A549 (cell line): ENCODE results near the gene BANK1. TPM values are rescaled to one million over a fixed set of nuclear protein-coding genes. Genes with fewer than 3 reads are reported as not detected.

Source experiments
- ATAC-seq, 2 experiments: fragments of 200-7000 bp in 1 of 2; fragments of >200 bp in 1 of 2; cut with Nextera tagmentation in 1 of 2; cut with Tn5 transposase in 1 of 2; 3 replicates each; pipeline versions ENCODE4 v1.8.0 to v1.9.1; 2018 to 2020; ENCODE audit warnings: mild to moderate bottlenecking in 1 of 2, moderate library complexity in 1 of 2
- CTCF ChIA-PET: fragments of 300-600 bp; sonication (Branson Sonifier 250); formaldehyde crosslinking; extraction: SDS; loops from one replicate; lab custom pipeline; 2021; ENCODE audit warnings: antibody characterized with exemption, inconsistent platforms; lab: Yijun Ruan, JAX
- POLR2A ChIA-PET: fragments of 350-600 bp; formaldehyde crosslinking; extraction: SDS; loops from one replicate; lab custom pipeline; 2021; ENCODE audit warnings: antibody characterized with exemption, inconsistent platforms; lab: Yijun Ruan, JAX
- DNase-seq, 2 experiments: peaks; one replicate each; pipeline versions ENCODE4 v3.0.0 to v3.0.0-alpha.2; 2011 to 2016; ENCODE audit warnings: low read depth in 1 of 2, low spot score in 1 of 2
- FAIRE-seq: peaks from 2 replicates; lab custom pipeline; 2011; peaks lifted over from hg19 to GRCh38; lab: Jason Lieb, UNC
- H3K27ac ChIP-seq, 2 experiments: fragments of >200 bp; sonication (Bioruptor Twin); formaldehyde crosslinking; 3 replicates each; pipeline ENCODE4 v1.5.1; 2016 to 2017
- H3K4me1 ChIP-seq: fragments of >200 bp; sonication (Bioruptor Twin); formaldehyde crosslinking; 3 replicates; pipeline ENCODE4 v1.6.1; 2016
- H3K4me2 ChIP-seq: fragments of >200 bp; sonication (Bioruptor Twin); formaldehyde crosslinking; 3 replicates; pipeline ENCODE4 v1.6.1; 2016
- H3K4me3 ChIP-seq: fragments of >200 bp; sonication (Bioruptor Twin); formaldehyde crosslinking; 3 replicates; pipeline ENCODE4 v1.5.1; 2016
- H3K9me3 ChIP-seq: fragments of >200 bp; sonication (Bioruptor Twin); formaldehyde crosslinking; 3 replicates; pipeline ENCODE4 v1.6.1; 2016
- BHLHE40 ChIP-seq: IDR thresholded peaks from 2 replicates; pipeline ENCODE4 v1.6.1; 2012; ENCODE audit warnings: low read depth, low read length, inconsistent platforms
- CBX2 ChIP-seq: fragments of 200-600 bp; sonication (generic); IDR thresholded peaks from 2 replicates; pipeline ENCODE4 v1.6.1; 2016; ENCODE audit warnings: low read depth, mild to moderate bottlenecking, borderline replicate concordance
- CBX8 ChIP-seq: fragments of 200-600 bp; sonication (generic); IDR thresholded peaks from 2 replicates; pipeline ENCODE4 v1.6.1; 2016
- CHD2 ChIP-seq: fragments of 150-350 bp; IDR thresholded peaks from 2 replicates; pipeline ENCODE4 v1.6.1; 2014; ENCODE audit warnings: low read length; ENCODE audit not compliant: partially characterized antibody
- EHF ChIP-seq: fragments of 250-450 bp; sonication (Bioruptor Pico); IDR thresholded peaks from 2 replicates; pipeline ENCODE4 v1.5.0; 2020; ENCODE audit warnings: mild to moderate bottlenecking
- EHMT2 ChIP-seq: fragments of 200-600 bp; sonication (generic); IDR thresholded peaks from 2 replicates; pipeline ENCODE4 v1.6.1; 2016; ENCODE audit warnings: antibody characterized with exemption, low read depth, mild to moderate bottlenecking, moderate library complexity
- ESRRA ChIP-seq: fragments of 150-350 bp; IDR thresholded peaks from 2 replicates; pipeline ENCODE4 v1.6.1; 2014; ENCODE audit warnings: mild to moderate bottlenecking, low read length, borderline replicate concordance
- FOSB ChIP-seq: fragments of 250-450 bp; sonication (Bioruptor Pico); IDR thresholded peaks from 2 replicates; pipeline ENCODE4 v1.5.0; 2020; ENCODE audit warnings: mild to moderate bottlenecking, moderate library complexity
- FOXS1 ChIP-seq: fragments of 250-450 bp; sonication (Bioruptor Pico); IDR thresholded peaks from 2 replicates; pipeline ENCODE4 v1.5.0; 2020; ENCODE audit warnings: mild to moderate bottlenecking, moderate library complexity
- HDAC2 ChIP-seq: fragments of 200-600 bp; sonication (generic); IDR thresholded peaks from 2 replicates; pipeline ENCODE4 v1.6.1; 2016
- HEYL ChIP-seq: fragments of 250-450 bp; sonication (Bioruptor Pico); IDR thresholded peaks from 2 replicates; pipeline ENCODE4 v1.8.0; 2021; ENCODE audit warnings: mild to moderate bottlenecking, moderate library complexity
- KDM5A ChIP-seq: fragments of 200-600 bp; sonication (generic); IDR thresholded peaks from 2 replicates; pipeline ENCODE4 v1.6.1; 2016; ENCODE audit warnings: antibody characterized with exemption, mild to moderate bottlenecking
- MAFK ChIP-seq: fragments of 450-650 bp; IDR thresholded peaks from 2 replicates; pipeline ENCODE4 v1.6.1; 2014; ENCODE audit not compliant: partially characterized antibody
- NFE2L2 ChIP-seq: fragments of 150-350 bp; conservative IDR thresholded peaks from 2 replicates; pipeline ENCODE4 v1.6.1; 2014; ENCODE audit warnings: low read length
- PHF8 ChIP-seq: fragments of 200-600 bp; sonication (generic); IDR thresholded peaks from 2 replicates; pipeline ENCODE4 v1.6.1; 2016; ENCODE audit warnings: low read depth, mild to moderate bottlenecking, antibody characterized with exemption, moderate library complexity, borderline replicate concordance
- RCOR1 ChIP-seq: fragments of 150-350 bp; IDR thresholded peaks from 2 replicates; pipeline ENCODE4 v1.6.1; 2014; ENCODE audit warnings: antibody characterized with exemption, low read length, low read depth
- TFCP2L1 ChIP-seq: fragments of 250-450 bp; sonication (Bioruptor Pico); IDR thresholded peaks from 2 replicates; pipeline ENCODE4 v1.5.0; 2021; ENCODE audit warnings: mild to moderate bottlenecking
- TP53 ChIP-seq: fragments of 250-450 bp; sonication (Bioruptor Pico); IDR thresholded peaks from 2 replicates; pipeline ENCODE4 v1.5.0; 2021; ENCODE audit warnings: mild to moderate bottlenecking, moderate library complexity
- ZNF302 ChIP-seq: fragments of 250-450 bp; sonication (Bioruptor Pico); IDR thresholded peaks from 2 replicates; pipeline ENCODE4 v1.9.0; 2021; ENCODE audit warnings: inconsistent platforms, mild to moderate bottlenecking, moderate library complexity
- WGBS: methylation state at CpG from one replicate; pipeline ENCODE4 v1.1.6; 2017; ENCODE audit errors: missing lambda C conversion rate; 5-methylcytosine and 5-hydroxymethylcytosine counted together
- polyA plus RNA-seq, 4 experiments: library from polyadenylated mRNA; depleted of rRNA in 3 of 4; stranded (reverse); fragments of >200 nt; fragmentation: RNase III in 1 of 4; extraction: RNeasy Plus Mini Kit Qiagen cat#74134 plus additional on column Dnase treatment in 1 of 4; gene quantifications; 2 replicates in 3 of 4; 3 replicates in 1 of 4; pipeline ENCODE4 v1.2.3, GENCODE V29; 2011 to 2017
- TF ChIP-seq, protein P1 (sequence below): fragments of >200 bp; sonication (Bioruptor Twin); formaldehyde crosslinking; IDR thresholded peaks from 2 replicates; pipeline ENCODE4 v1.6.1; 2016
- TF ChIP-seq, protein P2 (sequence below): fragments of 150-350 bp; IDR thresholded peaks from 2 replicates; pipeline ENCODE4 v1.6.1; 2014; ENCODE audit warnings: low read depth, mild to moderate bottlenecking, low read length
- TF ChIP-seq, protein P3 (sequence below): IDR thresholded peaks from 2 replicates; pipeline ENCODE4 v1.6.1; 2012
- TF ChIP-seq, protein P4 (sequence below): IDR thresholded peaks from 2 replicates; pipeline ENCODE4 v1.6.1; 2012; ENCODE audit warnings: low read depth, borderline replicate concordance
- TF ChIP-seq, protein P5 (sequence below): fragments of 250-450 bp; sonication (Bioruptor Pico); IDR thresholded peaks from 2 replicates; pipeline ENCODE4 v1.5.0; 2020; ENCODE audit warnings: low read depth, mild to moderate bottlenecking, moderate library complexity
- TF ChIP-seq, protein P6 (sequence below): fragments of >200 bp; sonication (Bioruptor Twin); formaldehyde crosslinking; IDR thresholded peaks from 3 replicates; pipeline ENCODE4 v1.5.1; 2016
- TF ChIP-seq, protein P7 (sequence below): fragments of 200-600 bp; sonication (generic); IDR thresholded peaks from 2 replicates; pipeline ENCODE4 v1.6.1; 2016; ENCODE audit warnings: antibody characterized with exemption, mild to moderate bottlenecking, moderate library complexity
- TF ChIP-seq, protein P8 (sequence below): fragments of >200 bp; sonication (Bioruptor Twin); formaldehyde crosslinking; IDR thresholded peaks from 3 replicates; pipeline ENCODE4 v1.6.1; 2016

BANK1 gene
- polyA plus RNA-seq, 2 of the 4 experiments (the other 2 are of a cell fraction) = 2.8 to 6.1 TPM

DNA sequence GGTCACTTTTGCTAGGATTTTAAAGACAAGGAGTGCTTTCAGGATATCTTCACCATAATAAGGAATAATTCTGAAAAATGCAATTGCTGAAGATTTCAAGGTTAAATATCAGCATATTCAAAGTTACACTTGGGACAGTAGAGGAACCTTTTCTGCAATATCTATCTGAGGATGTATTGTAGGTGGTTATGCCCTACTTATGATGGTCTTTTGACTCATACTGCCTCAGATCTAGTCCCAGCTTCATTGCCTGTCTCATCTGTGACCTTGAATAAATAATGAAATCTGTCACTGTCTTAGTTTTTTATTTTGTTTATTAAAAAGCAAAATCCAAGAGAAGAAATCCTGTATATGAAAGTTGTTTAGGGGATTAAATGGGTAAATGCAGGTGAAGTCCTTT lies 2.9 kb downstream of the BANK1 start:
- TF ChIP-seq CBX2 = no peak
- no peak for TF ChIP-seq PHF8
- TF ChIP-seq KDM5A = no peak
- TF ChIP-seq CBX8 = no peak
- no peak for TF ChIP-seq MAFK
- TF ChIP-seq, protein P1, sequence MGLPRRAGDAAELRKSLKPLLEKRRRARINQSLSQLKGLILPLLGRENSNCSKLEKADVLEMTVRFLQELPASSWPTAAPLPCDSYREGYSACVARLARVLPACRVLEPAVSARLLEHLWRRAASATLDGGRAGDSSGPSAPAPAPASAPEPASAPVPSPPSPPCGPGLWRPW = no peak
- TF ChIP-seq, protein P2, sequence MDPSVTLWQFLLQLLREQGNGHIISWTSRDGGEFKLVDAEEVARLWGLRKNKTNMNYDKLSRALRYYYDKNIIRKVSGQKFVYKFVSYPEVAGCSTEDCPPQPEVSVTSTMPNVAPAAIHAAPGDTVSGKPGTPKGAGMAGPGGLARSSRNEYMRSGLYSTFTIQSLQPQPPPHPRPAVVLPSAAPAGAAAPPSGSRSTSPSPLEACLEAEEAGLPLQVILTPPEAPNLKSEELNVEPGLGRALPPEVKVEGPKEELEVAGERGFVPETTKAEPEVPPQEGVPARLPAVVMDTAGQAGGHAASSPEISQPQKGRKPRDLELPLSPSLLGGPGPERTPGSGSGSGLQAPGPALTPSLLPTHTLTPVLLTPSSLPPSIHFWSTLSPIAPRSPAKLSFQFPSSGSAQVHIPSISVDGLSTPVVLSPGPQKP = no peak
- TF ChIP-seq, protein P3, sequence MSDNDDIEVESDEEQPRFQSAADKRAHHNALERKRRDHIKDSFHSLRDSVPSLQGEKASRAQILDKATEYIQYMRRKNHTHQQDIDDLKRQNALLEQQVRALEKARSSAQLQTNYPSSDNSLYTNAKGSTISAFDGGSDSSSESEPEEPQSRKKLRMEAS = no peak
- TF ChIP-seq, protein P4, sequence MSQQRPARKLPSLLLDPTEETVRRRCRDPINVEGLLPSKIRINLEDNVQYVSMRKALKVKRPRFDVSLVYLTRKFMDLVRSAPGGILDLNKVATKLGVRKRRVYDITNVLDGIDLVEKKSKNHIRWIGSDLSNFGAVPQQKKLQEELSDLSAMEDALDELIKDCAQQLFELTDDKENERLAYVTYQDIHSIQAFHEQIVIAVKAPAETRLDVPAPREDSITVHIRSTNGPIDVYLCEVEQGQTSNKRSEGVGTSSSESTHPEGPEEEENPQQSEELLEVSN = no peak
- no peak for TF ChIP-seq ESRRA
- TF ChIP-seq TP53 (CRISPR knock-in tag) = no peak
- TF ChIP-seq RCOR1 = no peak
- TF ChIP-seq, protein P5, sequence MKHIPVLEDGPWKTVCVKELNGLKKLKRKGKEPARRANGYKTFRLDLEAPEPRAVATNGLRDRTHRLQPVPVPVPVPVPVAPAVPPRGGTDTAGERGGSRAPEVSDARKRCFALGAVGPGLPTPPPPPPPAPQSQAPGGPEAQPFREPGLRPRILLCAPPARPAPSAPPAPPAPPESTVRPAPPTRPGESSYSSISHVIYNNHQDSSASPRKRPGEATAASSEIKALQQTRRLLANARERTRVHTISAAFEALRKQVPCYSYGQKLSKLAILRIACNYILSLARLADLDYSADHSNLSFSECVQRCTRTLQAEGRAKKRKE (CRISPR knock-in tag) = no peak
- no peak for TF ChIP-seq FOSB (CRISPR knock-in tag)
- TF ChIP-seq BHLHE40 = no peak
- TF ChIP-seq NFE2L2 = no peak
- TF ChIP-seq, protein P6, sequence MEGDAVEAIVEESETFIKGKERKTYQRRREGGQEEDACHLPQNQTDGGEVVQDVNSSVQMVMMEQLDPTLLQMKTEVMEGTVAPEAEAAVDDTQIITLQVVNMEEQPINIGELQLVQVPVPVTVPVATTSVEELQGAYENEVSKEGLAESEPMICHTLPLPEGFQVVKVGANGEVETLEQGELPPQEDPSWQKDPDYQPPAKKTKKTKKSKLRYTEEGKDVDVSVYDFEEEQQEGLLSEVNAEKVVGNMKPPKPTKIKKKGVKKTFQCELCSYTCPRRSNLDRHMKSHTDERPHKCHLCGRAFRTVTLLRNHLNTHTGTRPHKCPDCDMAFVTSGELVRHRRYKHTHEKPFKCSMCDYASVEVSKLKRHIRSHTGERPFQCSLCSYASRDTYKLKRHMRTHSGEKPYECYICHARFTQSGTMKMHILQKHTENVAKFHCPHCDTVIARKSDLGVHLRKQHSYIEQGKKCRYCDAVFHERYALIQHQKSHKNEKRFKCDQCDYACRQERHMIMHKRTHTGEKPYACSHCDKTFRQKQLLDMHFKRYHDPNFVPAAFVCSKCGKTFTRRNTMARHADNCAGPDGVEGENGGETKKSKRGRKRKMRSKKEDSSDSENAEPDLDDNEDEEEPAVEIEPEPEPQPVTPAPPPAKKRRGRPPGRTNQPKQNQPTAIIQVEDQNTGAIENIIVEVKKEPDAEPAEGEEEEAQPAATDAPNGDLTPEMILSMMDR = no peak
- no peak for TF ChIP-seq TFCP2L1 (CRISPR knock-in tag)
- TF ChIP-seq EHF (CRISPR knock-in tag) = no peak
- DNase-seq (no peak), FAIRE-seq (no peak), ATAC-seq (no peak)
- ChIA-PET CTCF (interaction anchor here (0.9 kb wide), 1 partner anchor 444 kb away, joined by 4 read pairs; no protein-coding TSS in a partner anchor), POLR2A (no interaction called here)
- Histone ChIP-seq H3K4me2 (no peak overlapping the region), H3K4me1 (peaks cover 23% of the 10 kb centered on the region), H3K27ac (no peak overlapping the region), H3K4me3 (no peak overlapping the region), H3K9me3 (0 out of 3 replicates have a peak, but pooled peaks cover 5% of the 10 kb centered on the region)

DNA sequence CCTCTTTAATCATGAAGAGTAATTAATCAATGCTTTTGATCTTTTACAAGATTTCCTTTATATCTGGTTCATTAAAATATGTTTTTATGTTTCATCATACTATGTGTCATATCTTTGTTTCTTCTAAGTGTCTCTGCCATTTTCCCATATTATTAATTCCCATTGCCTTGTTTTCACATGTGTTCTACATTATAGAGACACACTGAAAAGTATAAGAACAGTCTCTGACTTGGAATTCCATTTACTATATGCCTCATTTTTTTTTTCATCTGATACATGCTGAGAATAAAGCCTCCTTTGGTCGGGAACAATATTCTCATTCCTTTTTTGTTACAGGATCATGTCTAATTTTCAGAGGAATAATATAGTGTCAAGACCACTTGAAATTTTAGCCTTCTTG lies 4.3 kb downstream of the BANK1 start:
- 81% methylated on average over 1 of the region's 1 CpG for WGBS
- DNase-seq (no peak), ATAC-seq (no peak), FAIRE-seq (no peak)
- POLR2A ChIA-PET = no interaction called here
- Histone ChIP-seq H3K4me2 (no peak overlapping the region), H3K4me1 (peaks cover 20% of the 10 kb centered on the region), H3K4me3 (no peak overlapping the region), H3K9me3 (0 out of 3 replicates have a peak, but pooled peaks cover 5% of the 10 kb centered on the region), H3K27ac (no peak overlapping the region)
- CTCF ChIA-PET = no interaction called here
- TF ChIP-seq, protein P5 (CRISPR knock-in tag) = no peak
- TF ChIP-seq EHF (CRISPR knock-in tag) (no peak), EHMT2 (no peak), HEYL (CRISPR knock-in tag) (no peak), FOXS1 (CRISPR knock-in tag) (no peak), TP53 (CRISPR knock-in tag) (no peak), ESRRA (no peak), ZNF302 (CRISPR knock-in tag) (no peak), HDAC2 (no peak), CHD2 (no peak)
- TF ChIP-seq, protein P7, sequence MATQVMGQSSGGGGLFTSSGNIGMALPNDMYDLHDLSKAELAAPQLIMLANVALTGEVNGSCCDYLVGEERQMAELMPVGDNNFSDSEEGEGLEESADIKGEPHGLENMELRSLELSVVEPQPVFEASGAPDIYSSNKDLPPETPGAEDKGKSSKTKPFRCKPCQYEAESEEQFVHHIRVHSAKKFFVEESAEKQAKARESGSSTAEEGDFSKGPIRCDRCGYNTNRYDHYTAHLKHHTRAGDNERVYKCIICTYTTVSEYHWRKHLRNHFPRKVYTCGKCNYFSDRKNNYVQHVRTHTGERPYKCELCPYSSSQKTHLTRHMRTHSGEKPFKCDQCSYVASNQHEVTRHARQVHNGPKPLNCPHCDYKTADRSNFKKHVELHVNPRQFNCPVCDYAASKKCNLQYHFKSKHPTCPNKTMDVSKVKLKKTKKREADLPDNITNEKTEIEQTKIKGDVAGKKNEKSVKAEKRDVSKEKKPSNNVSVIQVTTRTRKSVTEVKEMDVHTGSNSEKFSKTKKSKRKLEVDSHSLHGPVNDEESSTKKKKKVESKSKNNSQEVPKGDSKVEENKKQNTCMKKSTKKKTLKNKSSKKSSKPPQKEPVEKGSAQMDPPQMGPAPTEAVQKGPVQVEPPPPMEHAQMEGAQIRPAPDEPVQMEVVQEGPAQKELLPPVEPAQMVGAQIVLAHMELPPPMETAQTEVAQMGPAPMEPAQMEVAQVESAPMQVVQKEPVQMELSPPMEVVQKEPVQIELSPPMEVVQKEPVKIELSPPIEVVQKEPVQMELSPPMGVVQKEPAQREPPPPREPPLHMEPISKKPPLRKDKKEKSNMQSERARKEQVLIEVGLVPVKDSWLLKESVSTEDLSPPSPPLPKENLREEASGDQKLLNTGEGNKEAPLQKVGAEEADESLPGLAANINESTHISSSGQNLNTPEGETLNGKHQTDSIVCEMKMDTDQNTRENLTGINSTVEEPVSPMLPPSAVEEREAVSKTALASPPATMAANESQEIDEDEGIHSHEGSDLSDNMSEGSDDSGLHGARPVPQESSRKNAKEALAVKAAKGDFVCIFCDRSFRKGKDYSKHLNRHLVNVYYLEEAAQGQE = no peak
- TF ChIP-seq, protein P8, sequence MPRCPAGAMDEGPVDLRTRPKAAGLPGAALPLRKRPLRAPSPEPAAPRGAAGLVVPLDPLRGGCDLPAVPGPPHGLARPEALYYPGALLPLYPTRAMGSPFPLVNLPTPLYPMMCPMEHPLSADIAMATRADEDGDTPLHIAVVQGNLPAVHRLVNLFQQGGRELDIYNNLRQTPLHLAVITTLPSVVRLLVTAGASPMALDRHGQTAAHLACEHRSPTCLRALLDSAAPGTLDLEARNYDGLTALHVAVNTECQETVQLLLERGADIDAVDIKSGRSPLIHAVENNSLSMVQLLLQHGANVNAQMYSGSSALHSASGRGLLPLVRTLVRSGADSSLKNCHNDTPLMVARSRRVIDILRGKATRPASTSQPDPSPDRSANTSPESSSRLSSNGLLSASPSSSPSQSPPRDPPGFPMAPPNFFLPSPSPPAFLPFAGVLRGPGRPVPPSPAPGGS = no peak
- TF ChIP-seq, protein P3 = no peak
